Tibial nerve (tissue), 4 donors: Measurements from ENCODE around the gene NUP98. TPM values are rescaled to one million over a fixed set of nuclear protein-coding genes. Genes with fewer than 3 reads are reported as not detected.

ENCODE experiments used
- DNase-seq, 2 donors: peaks; one replicate each; pipeline ENCODE4 v3.0.0-alpha.2; 2019; ENCODE audit warnings: low spot score in 2 of 2
- H3K27ac ChIP-seq, 4 donors: fragments of 200-600 bp; sonication (generic) in 3 of 4; one replicate each; pipeline ENCODE4 v1.5.1; 2017 to 2019; ENCODE audit warnings: mild to moderate bottlenecking in 1 of 4
- H3K27me3 ChIP-seq, 2 donors: fragments of 200-600 bp; sonication (generic) in 1 of 2; one replicate each; pipeline versions ENCODE4 v1.5.1 to v1.6.0; 2017 to 2019
- H3K36me3 ChIP-seq, 3 donors: fragments of 200-600 bp; sonication (generic); one replicate each; pipeline ENCODE4 v1.5.1; 2018 to 2019
- H3K4me1 ChIP-seq, 4 donors: fragments of 200-600 bp; sonication (generic) in 3 of 4; one replicate each; pipeline ENCODE4 v1.5.1; 2017 to 2019
- H3K4me3 ChIP-seq, 4 donors: fragments of 200-600 bp; sonication (generic) in 3 of 4; one replicate each; pipeline ENCODE4 v1.5.1; 2017 to 2019; ENCODE audit warnings: mild to moderate bottlenecking in 1 of 4, moderate library complexity in 1 of 4
- H3K9me3 ChIP-seq, 4 donors: fragments of 200-600 bp; sonication (generic) in 3 of 4; one replicate each; pipeline ENCODE4 v1.5.1; 2017 to 2019
- EP300 ChIP-seq, 2 donors: sonication (generic); formaldehyde crosslinking; IDR thresholded peaks; one replicate each; pipeline ENCODE4 v1.6.1; 2017; ENCODE audit warnings: antibody characterized with exemption in 2 of 2, mild to moderate bottlenecking in 1 of 2
- POLR2A ChIP-seq, 2 donors: fragments of 450-650 bp; IDR thresholded peaks; one replicate each; pipeline ENCODE4 v1.6.1; 2017; ENCODE audit warnings: antibody characterized with exemption in 2 of 2, mild to moderate bottlenecking in 2 of 2, moderate library complexity in 2 of 2
- WGBS, 2 donors: methylation state at CpG; one replicate each; pipeline ENCODE4 v1.1.5; 2018; 5-methylcytosine and 5-hydroxymethylcytosine counted together
- total RNA-seq, 4 donors: library from RNA; depleted of rRNA; stranded (reverse); fragments of >200 nt; gene quantifications; one replicate each; pipeline ENCODE4 v1.1.0, GENCODE V29; 2016
- TF ChIP-seq, protein P1 (sequence below), 5 experiments: fragments of 200-600 bp in 3 of 5; fragments of 450-650 bp in 2 of 5; sonication (generic) in 3 of 5; IDR thresholded peaks; one replicate each; pipeline ENCODE4 v1.5.1; 2016 to 2019; ENCODE audit warnings: antibody characterized with exemption in 5 of 5, mild to moderate bottlenecking in 3 of 5, moderate library complexity in 2 of 5

Gene NUP98
- total RNA-seq, 4 donors from 2014 or later: 75.3 to 193 (median 115) TPM

DNA sequence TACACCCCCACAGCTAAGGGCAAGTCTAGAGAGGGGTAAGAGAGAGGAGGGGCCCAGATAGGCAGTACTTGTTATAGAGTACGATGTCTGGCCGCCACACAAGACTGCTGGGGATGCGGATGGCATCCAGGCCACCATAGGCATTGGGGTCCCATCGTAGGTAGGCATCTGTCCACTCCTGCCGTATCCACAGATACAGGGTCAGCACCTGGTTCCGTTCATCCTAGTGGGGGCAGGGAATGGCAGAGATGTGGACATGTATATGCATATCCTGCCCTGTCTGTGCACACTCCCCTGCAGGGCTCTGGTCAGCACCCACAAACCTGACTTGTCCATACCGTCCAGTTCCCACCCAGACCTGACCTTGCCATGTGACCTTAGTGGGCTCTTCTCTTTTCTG is 128.2 kb downstream of the NUP98 start:
- no peak for DNase-seq
- Histone ChIP-seq H3K4me3 (no peak overlapping the region), H3K36me3 (peaks cover 0 to 100% (median 0%) of the 10 kb centered on the region in 3 donors), H3K27ac (no peak overlapping the region), H3K9me3 (no peaks in the 10 kb centered on the region), H3K4me1 (peaks cover 0 to 6% (median 0%) of the 10 kb centered on the region in 4 donors), H3K27me3 (no peaks in the 10 kb centered on the region)
- no peak for TF ChIP-seq POLR2A (IDR thresholded peaks at IDR 0.05)
- 89 to 95% methylated on average over 7 of the region's 7 CpGs for WGBS, 2 donors

DNA sequence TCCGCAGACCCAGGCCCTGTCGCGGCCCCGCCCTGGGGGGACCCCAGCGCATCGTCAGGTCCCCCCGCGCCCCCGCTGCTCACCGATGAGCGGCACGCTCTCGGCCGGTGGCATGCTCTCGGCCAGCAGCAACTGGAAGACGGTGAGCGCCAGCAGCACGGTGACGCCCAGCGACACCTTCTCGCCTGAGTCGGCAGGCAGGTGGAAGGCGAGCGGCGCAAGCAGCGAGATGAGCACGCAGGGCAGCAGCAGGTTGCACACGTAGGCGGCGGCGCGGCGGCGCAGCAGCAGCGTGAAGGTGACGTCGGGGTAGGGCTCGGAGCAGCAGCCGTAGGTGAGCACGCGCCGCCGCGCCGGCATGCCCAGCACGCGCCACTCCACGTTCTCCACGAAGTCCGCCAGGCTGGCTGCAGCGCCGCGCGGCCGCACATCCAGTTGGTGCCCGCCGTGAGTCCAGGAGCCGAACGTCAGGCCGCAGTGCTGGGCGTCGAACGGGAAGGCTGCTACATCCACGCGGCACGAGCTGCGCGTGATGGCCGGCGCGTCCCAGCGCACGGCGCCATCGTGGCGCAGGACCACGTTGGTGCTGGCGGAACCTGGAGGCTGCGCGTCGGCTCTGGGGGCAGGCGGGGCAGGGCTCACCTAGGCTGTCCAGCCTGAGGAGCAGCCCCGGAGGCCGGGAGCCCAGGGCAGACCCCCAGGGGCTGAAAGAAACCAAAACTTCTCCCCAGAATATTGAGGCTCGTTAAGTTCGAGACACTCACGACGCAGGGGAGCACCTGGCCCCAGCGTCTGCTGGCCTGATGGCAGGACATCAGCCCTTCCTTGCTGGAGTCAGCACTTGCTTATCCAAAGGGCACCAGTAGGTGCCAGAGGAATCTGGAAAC is 130.0 kb downstream of the NUP98 start:
- Histone ChIP-seq H3K27ac (no peak overlapping the region), H3K27me3 (no peaks in the 10 kb centered on the region), H3K36me3 (peaks cover 0 to 89% (median 0%) of the 10 kb centered on the region in 3 donors), H3K4me3 (no peak overlapping the region), H3K4me1 (peaks cover 0 to 6% (median 0%) of the 10 kb centered on the region in 4 donors), H3K9me3 (no peaks in the 10 kb centered on the region)
- DNase-seq: no peak
- no peak for TF ChIP-seq EP300 (IDR thresholded peaks at IDR 0.05)
- TF ChIP-seq, protein P1, sequence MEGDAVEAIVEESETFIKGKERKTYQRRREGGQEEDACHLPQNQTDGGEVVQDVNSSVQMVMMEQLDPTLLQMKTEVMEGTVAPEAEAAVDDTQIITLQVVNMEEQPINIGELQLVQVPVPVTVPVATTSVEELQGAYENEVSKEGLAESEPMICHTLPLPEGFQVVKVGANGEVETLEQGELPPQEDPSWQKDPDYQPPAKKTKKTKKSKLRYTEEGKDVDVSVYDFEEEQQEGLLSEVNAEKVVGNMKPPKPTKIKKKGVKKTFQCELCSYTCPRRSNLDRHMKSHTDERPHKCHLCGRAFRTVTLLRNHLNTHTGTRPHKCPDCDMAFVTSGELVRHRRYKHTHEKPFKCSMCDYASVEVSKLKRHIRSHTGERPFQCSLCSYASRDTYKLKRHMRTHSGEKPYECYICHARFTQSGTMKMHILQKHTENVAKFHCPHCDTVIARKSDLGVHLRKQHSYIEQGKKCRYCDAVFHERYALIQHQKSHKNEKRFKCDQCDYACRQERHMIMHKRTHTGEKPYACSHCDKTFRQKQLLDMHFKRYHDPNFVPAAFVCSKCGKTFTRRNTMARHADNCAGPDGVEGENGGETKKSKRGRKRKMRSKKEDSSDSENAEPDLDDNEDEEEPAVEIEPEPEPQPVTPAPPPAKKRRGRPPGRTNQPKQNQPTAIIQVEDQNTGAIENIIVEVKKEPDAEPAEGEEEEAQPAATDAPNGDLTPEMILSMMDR (IDR thresholded peaks at IDR 0.05): no peak
- no peak for TF ChIP-seq POLR2A (IDR thresholded peaks at IDR 0.05)
- WGBS, 2 donors: 96 to 97% methylated on average over 84 to 89 of the region's 89 CpGs

DNA sequence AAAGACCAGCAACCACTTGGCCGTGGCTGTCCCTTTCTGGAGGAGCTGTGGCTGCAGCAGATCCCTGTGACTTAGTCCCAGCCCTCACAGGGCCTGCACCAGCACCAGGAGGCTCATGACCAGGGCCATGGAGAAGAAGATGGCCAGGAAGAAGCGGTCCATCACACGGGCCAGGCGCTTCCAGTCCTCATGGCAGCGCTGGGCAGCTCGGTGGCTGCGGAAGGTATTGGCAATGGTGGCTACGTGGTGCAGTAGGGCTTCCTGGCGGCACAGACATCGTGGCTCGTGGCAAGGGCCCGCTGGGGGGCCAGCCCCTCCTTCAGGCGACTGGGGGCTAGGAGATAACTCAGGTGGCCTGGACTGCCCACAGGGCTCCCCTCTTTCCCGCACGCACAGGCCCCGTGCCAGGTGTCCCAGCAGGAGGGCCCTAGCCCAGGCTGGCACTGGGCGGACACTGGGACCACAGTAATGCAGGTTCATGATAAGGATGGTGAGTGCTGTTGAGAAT is 131.3 kb downstream of the NUP98 start:
- no peak for DNase-seq
- TF ChIP-seq POLR2A (IDR thresholded peaks at IDR 0.05) (no peak), EP300 (IDR thresholded peaks at IDR 0.05) (no peak)
- TF ChIP-seq, protein P1 (IDR thresholded peaks at IDR 0.05): no peak
- Histone ChIP-seq H3K9me3 (no peaks in the 10 kb centered on the region), H3K27me3 (no peaks in the 10 kb centered on the region), H3K27ac (no peak overlapping the region), H3K4me3 (no peak overlapping the region), H3K36me3 (peaks cover 0 to 75% (median 0%) of the 10 kb centered on the region in 3 donors), H3K4me1 (peaks cover 0 to 6% (median 0%) of the 10 kb centered on the region in 4 donors)
- 91 to 95% methylated on average over 17 of the region's 17 CpGs for WGBS, 2 donors

DNA sequence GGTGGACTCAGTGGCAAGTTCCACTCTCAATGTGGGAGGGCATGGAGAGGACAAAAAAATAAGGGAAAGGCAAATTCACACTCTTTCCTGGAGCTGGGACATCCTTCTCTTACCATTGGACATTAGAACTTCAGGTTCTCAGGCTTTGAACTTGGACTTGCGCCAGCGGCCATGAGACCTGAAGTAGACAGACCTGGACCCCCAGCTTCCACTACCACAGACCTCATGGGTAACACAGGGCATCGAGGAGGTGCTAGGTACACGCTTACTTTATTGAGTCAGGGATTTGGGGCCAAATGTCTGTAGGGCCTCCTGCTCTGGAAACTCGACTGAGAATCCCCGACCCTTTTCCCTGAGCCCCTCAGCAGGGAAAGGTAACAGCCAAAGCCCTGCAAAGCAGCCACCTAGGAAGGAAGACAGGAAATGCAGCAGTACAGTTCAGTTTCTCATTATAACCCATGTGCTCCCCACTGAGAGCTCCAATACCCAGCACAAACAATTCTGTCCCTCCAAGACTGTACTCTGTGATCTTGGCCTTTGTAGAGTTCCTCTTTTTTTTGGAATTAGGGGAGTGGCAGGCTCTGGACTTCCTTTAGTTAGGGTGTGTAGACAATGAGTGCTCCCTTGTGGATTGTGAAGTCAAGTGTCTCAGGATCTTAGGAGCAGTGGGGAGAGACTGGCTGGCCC is 131.9 kb downstream of the NUP98 start:
- no peak for DNase-seq
- H3K4me1 ChIP-seq: peaks cover 0 to 6% (median 0%) of the 10 kb centered on the region in 4 donors
- H3K9me3 ChIP-seq: no peaks in the 10 kb centered on the region
- TF ChIP-seq EP300 (IDR thresholded peaks at IDR 0.05): no peak
- no peak for TF ChIP-seq POLR2A (IDR thresholded peaks at IDR 0.05)
- TF ChIP-seq, protein P1 (IDR thresholded peaks at IDR 0.05): no peak
- no peak overlapping the region for H3K27ac ChIP-seq
- WGBS, 2 donors: 87 to 95% methylated on average over 6 of the region's 6 CpGs
- no peak overlapping the region for H3K4me3 ChIP-seq
- H3K27me3 ChIP-seq: no peaks in the 10 kb centered on the region
- peaks cover 0 to 69% (median 0%) of the 10 kb centered on the region in 3 donors for H3K36me3 ChIP-seq

DNA sequence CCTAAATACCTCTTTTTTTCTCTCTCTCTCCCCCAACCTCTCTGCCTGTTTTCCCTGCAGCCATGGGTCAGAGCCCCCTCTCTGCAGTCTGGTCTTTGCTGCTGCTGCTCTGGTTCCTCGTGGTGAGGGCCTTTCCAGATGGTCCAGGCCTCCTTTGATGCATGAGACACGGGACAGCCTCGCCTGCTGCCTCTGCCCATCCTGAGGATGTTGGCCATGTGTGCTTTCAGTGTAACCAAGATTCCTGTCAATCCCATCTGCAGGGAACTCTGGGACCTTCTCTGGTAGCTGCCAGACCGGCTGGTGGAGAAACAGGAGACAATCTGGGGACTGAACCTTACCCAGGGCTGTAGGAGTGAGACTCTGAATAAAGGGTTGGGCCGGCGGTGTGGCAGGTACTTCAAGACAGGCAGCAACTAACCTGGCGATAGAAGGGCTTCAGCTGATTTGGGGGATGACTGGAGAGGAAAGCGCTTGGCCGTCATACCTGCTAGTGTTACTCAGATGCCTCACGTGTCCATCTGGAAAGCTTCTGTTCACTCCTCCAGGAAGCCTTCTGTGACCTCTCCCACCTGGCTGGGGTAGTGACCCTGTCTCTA is 133.2 kb downstream of the NUP98 start:
- peaks cover 0 to 56% (median 0%) of the 10 kb centered on the region in 3 donors for H3K36me3 ChIP-seq

More for the DNA sequence above, 133.2 kb downstream of the NUP98 start:
- no peak overlapping the region for H3K27ac ChIP-seq
- H3K9me3 ChIP-seq: no peaks in the 10 kb centered on the region
- TF ChIP-seq POLR2A (IDR thresholded peaks at IDR 0.05) (no peak), EP300 (IDR thresholded peaks at IDR 0.05) (no peak)
- TF ChIP-seq, protein P1 (IDR thresholded peaks at IDR 0.05): no peak
- no peaks in the 10 kb centered on the region for H3K27me3 ChIP-seq
- no peak for DNase-seq
- H3K4me1 ChIP-seq: peaks cover 0 to 6% (median 0%) of the 10 kb centered on the region in 4 donors
- no peak overlapping the region for H3K4me3 ChIP-seq
- 85 to 88% methylated on average over 10 of the region's 10 CpGs for WGBS, 2 donors
